Liver (tissue), 9 donors: ENCODE data around the gene SCG3. TPM values are rescaled to one million over a fixed set of nuclear protein-coding genes. Genes with fewer than 3 reads are reported as not detected.

Experiments used
- DNase-seq: peaks from one replicate; pipeline ENCODE4 v3.0.0-alpha.2; 2017; ENCODE audit warnings: low spot score
- H3K27ac ChIP-seq, 2 donors: one replicate each; pipeline ENCODE4 v1.7.0; 2013; ENCODE audit warnings: inconsistent platforms in 2 of 2, low read length in 2 of 2, control low read depth in 1 of 2, low read depth in 1 of 2, mild to moderate bottlenecking in 1 of 2
- H3K27me3 ChIP-seq, 4 donors: one replicate each; pipeline versions ENCODE4 v1.6.1 to v1.7.0; 2013; ENCODE audit warnings: low read length in 3 of 4, inconsistent platforms in 1 of 4, mild to moderate bottlenecking in 1 of 4, moderate library complexity in 1 of 4; ENCODE audit not compliant: control insufficient read depth in 4 of 4, insufficient read depth in 4 of 4
- H3K36me3 ChIP-seq, 4 donors: one replicate each; pipeline versions ENCODE4 v1.6.1 to v1.7.0; 2013; ENCODE audit warnings: low read length in 3 of 4, mild to moderate bottlenecking in 3 of 4, low read depth in 1 of 4, moderate library complexity in 1 of 4; ENCODE audit not compliant: control insufficient read depth in 4 of 4, insufficient read depth in 3 of 4
- H3K4me1 ChIP-seq, 4 donors: one replicate each; pipeline versions ENCODE4 v1.6.1 to v1.7.0; 2013; ENCODE audit warnings: low read length in 3 of 4, mild to moderate bottlenecking in 3 of 4, moderate library complexity in 1 of 4; ENCODE audit not compliant: control insufficient read depth in 4 of 4, insufficient read depth in 4 of 4
- H3K4me3 ChIP-seq, 3 donors: one replicate each; pipeline versions ENCODE4 v1.6.1 to v1.7.0; 2013; ENCODE audit warnings: low read length in 3 of 3, control low read depth in 1 of 3, low read depth in 1 of 3, mild to moderate bottlenecking in 1 of 3
- H3K9ac ChIP-seq, 2 donors: one replicate each; pipeline ENCODE4 v1.7.0; 2013; ENCODE audit warnings: low read length in 2 of 2, mild to moderate bottlenecking in 2 of 2, moderate library complexity in 2 of 2, control low read depth in 1 of 2, low read depth in 1 of 2
- H3K9me3 ChIP-seq, 4 donors: one replicate each; pipeline versions ENCODE4 v1.6.1 to v1.7.0; 2013; ENCODE audit warnings: low read length in 3 of 4; ENCODE audit not compliant: control insufficient read depth in 4 of 4
- FOXA2 ChIP-seq: IDR thresholded peaks from 2 replicates; pipeline ENCODE4 v1.6.1; 2016; ENCODE audit warnings: antibody characterized with exemption
- GABPA ChIP-seq, 2 donors: IDR thresholded peaks in 1 of 2; conservative IDR thresholded peaks in 1 of 2; 2 replicates each; pipeline ENCODE4 v1.6.1; 2016; ENCODE audit warnings: antibody characterized with exemption in 2 of 2, mild to moderate bottlenecking in 1 of 2, moderate library complexity in 1 of 2
- HNF4A ChIP-seq, 2 donors: conservative IDR thresholded peaks; 2 replicates each; pipeline ENCODE4 v1.6.1; 2016; ENCODE audit warnings: antibody characterized with exemption in 2 of 2, mild to moderate bottlenecking in 2 of 2
- JUND ChIP-seq, 2 donors: IDR thresholded peaks; 2 replicates each; pipeline ENCODE4 v1.6.1; 2016; ENCODE audit warnings: antibody characterized with exemption in 2 of 2
- NR2F2 ChIP-seq: IDR thresholded peaks from 2 replicates; pipeline ENCODE4 v1.6.1; 2016; ENCODE audit warnings: antibody characterized with exemption
- RXRA ChIP-seq, 2 donors: IDR thresholded peaks; 2 replicates each; pipeline ENCODE4 v1.6.1; 2017 to 2018; ENCODE audit warnings: antibody characterized with exemption in 2 of 2, mild to moderate bottlenecking in 1 of 2
- TAF1 ChIP-seq: conservative IDR thresholded peaks from 2 replicates; pipeline ENCODE4 v1.6.1; 2016; ENCODE audit warnings: antibody characterized with exemption, mild to moderate bottlenecking
- WGBS: extraction: QIAGEN DNeasy Blood & Tissue Kit; methylation state at CpG from one replicate; pipeline ENCODE4 v1.1.7; 2013; 5-methylcytosine and 5-hydroxymethylcytosine counted together
- polyA plus RNA-seq, 2 donors: library from polyadenylated mRNA; stranded (reverse) in 1 of 2; unstranded in 1 of 2; fragments of 200-250 nt in 1 of 2; fragments of >200 nt in 1 of 2; fragmentation: Nextera tagmentation in 1 of 2; extraction: Ambion mirVana in 1 of 2; gene quantifications; one replicate each; pipeline versions ENCODE4 v1.2.1 to v1.2.3, GENCODE V29; 2013 to 2015
- total RNA-seq, 2 donors: library from RNA; depleted of rRNA; stranded (reverse); fragments of >200 nt; gene quantifications; one replicate each; pipeline ENCODE4 v1.2.3, GENCODE V29; 2014
- TF ChIP-seq, protein P1 (sequence below): fragments of 150-350 bp; IDR thresholded peaks from 2 replicates; pipeline ENCODE4 v1.5.1; 2017; ENCODE audit warnings: improper control_type of control experiment, low read depth, low read length; ENCODE audit not compliant: missing input control
- TF ChIP-seq, protein P2 (sequence below): IDR thresholded peaks from 2 replicates; pipeline ENCODE4 v1.6.1; 2016; ENCODE audit warnings: antibody characterized with exemption
- TF ChIP-seq, protein P3 (sequence below): IDR thresholded peaks from 2 replicates; pipeline ENCODE4 v1.6.1; 2016; ENCODE audit warnings: antibody characterized with exemption, mild to moderate bottlenecking
- TF ChIP-seq, protein P4 (sequence below): IDR thresholded peaks from 2 replicates; pipeline ENCODE4 v1.6.1; 2016; ENCODE audit warnings: antibody characterized with exemption
- donor health status: healthy.
- donor health status: healthy.
- donor health status: healthy.
- donor health status: healthy.
- donor health status: healthy.

SCG3 gene
- total and polyA plus RNA-seq, 4 donors, result under 0.01 to 0.05 (median 0.01) TPM; not detected in 1

DNA sequence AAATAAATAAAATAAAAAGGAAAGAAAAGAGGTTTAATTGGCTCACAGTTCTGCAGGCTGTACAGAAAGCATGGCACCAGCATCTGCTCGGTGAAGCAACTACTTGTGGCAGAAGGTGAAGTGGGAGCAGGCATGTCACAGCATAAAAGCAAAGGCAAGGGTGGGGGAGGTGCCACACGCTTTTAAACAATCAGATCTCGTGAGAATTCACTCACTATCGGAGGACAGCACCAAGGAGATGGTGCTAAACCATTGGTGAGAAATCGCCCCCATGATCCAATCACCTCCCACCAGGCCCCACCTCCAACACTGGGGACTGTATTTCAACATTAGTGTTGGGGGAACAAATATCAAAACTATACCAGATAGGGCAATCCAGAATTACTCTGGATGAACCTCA is 15.3 kb downstream of the SCG3 start:
- no peaks in the 10 kb centered on the region for H3K27me3 ChIP-seq
- TF ChIP-seq HNF4A (conservative IDR thresholded peaks at IDR 0.05), result no peak
- TF ChIP-seq TAF1, result no peak
- no peak for TF ChIP-seq NR2F2
- TF ChIP-seq GABPA (IDR thresholded peaks at IDR 0.05 in 1 of 2, conservative IDR thresholded peaks at IDR 0.05 in 1 of 2), result no peak
- TF ChIP-seq, protein P1, sequence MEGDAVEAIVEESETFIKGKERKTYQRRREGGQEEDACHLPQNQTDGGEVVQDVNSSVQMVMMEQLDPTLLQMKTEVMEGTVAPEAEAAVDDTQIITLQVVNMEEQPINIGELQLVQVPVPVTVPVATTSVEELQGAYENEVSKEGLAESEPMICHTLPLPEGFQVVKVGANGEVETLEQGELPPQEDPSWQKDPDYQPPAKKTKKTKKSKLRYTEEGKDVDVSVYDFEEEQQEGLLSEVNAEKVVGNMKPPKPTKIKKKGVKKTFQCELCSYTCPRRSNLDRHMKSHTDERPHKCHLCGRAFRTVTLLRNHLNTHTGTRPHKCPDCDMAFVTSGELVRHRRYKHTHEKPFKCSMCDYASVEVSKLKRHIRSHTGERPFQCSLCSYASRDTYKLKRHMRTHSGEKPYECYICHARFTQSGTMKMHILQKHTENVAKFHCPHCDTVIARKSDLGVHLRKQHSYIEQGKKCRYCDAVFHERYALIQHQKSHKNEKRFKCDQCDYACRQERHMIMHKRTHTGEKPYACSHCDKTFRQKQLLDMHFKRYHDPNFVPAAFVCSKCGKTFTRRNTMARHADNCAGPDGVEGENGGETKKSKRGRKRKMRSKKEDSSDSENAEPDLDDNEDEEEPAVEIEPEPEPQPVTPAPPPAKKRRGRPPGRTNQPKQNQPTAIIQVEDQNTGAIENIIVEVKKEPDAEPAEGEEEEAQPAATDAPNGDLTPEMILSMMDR, result no peak
- TF ChIP-seq FOXA2, result no peak
- TF ChIP-seq RXRA (IDR thresholded peaks at IDR 0.05), result no peak
- TF ChIP-seq, protein P2, sequence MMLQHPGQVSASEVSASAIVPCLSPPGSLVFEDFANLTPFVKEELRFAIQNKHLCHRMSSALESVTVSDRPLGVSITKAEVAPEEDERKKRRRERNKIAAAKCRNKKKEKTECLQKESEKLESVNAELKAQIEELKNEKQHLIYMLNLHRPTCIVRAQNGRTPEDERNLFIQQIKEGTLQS, result no peak
- no peak overlapping the region for H3K27ac ChIP-seq
- DNase-seq, result no peak
- 89% methylated on average over 5 of the region's 5 CpGs for WGBS
- no peaks in the 10 kb centered on the region for H3K36me3 ChIP-seq
- no peak overlapping the region for H3K9ac ChIP-seq
- H3K9me3 ChIP-seq, result no peaks in the 10 kb centered on the region
- no peak overlapping the region for H3K4me3 ChIP-seq
- H3K4me1 ChIP-seq, result no peaks in the 10 kb centered on the region

DNA sequence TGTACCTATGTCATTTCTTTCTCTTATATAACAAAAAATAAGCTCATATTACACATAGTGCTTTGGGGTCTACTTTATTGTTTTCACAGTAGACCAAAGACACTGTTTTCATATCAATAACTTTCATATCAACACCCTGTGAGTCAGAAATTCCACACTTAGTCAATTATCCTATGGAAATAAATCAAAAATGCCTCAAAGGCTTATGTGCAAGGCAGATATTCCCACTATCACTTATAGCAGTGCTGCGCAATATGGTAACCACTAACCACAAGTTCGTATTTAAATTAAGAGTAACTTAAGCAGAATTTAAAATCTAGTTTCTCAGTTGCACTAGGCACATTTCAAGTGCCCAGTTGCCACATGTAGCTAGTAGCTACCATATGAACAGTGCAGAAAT is 15.9 kb downstream of the SCG3 start:
- no peak overlapping the region for H3K9ac ChIP-seq
- no peak overlapping the region for H3K27ac ChIP-seq
- H3K36me3 ChIP-seq, result no peaks in the 10 kb centered on the region
- H3K27me3 ChIP-seq, result no peaks in the 10 kb centered on the region
- no peaks in the 10 kb centered on the region for H3K9me3 ChIP-seq
- TF ChIP-seq RXRA (IDR thresholded peaks at IDR 0.05) (no peak), JUND (IDR thresholded peaks at IDR 0.05) (no peak), FOXA2 (no peak), GABPA (IDR thresholded peaks at IDR 0.05 in 1 of 2, conservative IDR thresholded peaks at IDR 0.05 in 1 of 2) (no peak), HNF4A (conservative IDR thresholded peaks at IDR 0.05) (no peak), TAF1 (no peak)
- TF ChIP-seq, protein P3, sequence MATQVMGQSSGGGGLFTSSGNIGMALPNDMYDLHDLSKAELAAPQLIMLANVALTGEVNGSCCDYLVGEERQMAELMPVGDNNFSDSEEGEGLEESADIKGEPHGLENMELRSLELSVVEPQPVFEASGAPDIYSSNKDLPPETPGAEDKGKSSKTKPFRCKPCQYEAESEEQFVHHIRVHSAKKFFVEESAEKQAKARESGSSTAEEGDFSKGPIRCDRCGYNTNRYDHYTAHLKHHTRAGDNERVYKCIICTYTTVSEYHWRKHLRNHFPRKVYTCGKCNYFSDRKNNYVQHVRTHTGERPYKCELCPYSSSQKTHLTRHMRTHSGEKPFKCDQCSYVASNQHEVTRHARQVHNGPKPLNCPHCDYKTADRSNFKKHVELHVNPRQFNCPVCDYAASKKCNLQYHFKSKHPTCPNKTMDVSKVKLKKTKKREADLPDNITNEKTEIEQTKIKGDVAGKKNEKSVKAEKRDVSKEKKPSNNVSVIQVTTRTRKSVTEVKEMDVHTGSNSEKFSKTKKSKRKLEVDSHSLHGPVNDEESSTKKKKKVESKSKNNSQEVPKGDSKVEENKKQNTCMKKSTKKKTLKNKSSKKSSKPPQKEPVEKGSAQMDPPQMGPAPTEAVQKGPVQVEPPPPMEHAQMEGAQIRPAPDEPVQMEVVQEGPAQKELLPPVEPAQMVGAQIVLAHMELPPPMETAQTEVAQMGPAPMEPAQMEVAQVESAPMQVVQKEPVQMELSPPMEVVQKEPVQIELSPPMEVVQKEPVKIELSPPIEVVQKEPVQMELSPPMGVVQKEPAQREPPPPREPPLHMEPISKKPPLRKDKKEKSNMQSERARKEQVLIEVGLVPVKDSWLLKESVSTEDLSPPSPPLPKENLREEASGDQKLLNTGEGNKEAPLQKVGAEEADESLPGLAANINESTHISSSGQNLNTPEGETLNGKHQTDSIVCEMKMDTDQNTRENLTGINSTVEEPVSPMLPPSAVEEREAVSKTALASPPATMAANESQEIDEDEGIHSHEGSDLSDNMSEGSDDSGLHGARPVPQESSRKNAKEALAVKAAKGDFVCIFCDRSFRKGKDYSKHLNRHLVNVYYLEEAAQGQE, result no peak
- TF ChIP-seq, protein P4, sequence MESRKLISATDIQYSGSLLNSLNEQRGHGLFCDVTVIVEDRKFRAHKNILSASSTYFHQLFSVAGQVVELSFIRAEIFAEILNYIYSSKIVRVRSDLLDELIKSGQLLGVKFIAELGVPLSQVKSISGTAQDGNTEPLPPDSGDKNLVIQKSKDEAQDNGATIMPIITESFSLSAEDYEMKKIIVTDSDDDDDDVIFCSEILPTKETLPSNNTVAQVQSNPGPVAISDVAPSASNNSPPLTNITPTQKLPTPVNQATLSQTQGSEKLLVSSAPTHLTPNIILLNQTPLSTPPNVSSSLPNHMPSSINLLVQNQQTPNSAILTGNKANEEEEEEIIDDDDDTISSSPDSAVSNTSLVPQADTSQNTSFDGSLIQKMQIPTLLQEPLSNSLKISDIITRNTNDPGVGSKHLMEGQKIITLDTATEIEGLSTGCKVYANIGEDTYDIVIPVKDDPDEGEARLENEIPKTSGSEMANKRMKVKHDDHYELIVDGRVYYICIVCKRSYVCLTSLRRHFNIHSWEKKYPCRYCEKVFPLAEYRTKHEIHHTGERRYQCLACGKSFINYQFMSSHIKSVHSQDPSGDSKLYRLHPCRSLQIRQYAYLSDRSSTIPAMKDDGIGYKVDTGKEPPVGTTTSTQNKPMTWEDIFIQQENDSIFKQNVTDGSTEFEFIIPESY, result no peak
- no peak overlapping the region for H3K4me3 ChIP-seq
- H3K4me1 ChIP-seq, result no peaks in the 10 kb centered on the region
- no peak for DNase-seq
- 92% methylated on average over 2 of the region's 2 CpGs for WGBS
